Measurements from ENCODE around the gene BYSL.

BYSL gene

DNA sequence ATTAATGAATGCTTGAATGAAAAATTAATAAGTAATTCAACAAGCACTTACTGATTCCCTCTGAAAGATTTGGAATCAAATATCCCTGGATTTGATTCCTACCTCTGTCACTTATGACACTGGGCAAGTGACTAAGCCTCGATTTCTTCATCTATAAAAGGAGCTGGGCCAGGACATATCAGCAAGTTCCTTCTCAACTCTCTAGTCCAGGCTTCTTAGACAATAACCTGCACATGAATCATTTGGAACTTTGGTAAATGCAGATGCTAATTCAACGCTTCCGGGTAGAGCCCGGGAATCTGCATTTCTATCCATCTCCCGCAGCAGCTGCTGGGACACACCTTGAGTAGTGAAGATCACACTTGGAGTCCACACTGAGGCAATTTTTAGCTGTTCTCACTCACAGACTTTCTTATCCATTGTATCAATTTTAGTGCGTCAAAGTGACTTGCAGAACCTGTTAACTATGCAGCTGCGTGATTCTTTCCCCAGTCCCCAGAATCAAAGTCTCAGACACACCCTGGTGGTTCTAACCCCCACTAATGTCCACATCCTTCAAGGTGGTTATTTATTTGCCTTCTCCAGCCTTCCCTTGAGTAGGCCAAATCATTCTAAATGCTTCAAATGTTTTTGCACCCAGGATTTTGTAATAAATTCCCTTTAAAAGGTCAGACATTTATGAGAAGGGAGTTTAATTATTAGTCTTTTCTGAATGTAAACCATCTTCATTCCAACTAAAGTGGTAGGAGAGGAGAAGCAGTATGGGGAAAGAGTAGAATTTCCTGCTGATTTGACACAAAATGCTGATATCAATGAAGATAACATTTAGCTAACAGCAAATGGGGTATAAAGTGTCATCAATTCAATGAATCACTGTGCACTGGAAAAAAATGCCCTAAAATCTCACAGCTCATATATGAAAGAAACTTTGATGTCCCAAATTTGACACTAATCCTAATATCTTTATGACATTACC lies 46.3 kb downstream of the BYSL start:
- Mint-ChIP-seq H3K9me3 (no peaks in the 10 kb centered on the region), H3K27ac (peak overlapping the region; percentile 95), H3K27me3 (no peaks in the 10 kb centered on the region), H3K36me3 (ENCODE audit: low read depth) (peaks cover 8% of the 10 kb centered on the region), H3K4me3 (peak overlapping the region; percentile 57), H3K4me1 (ENCODE audit: low read depth) (peaks cover 93% of the 10 kb centered on the region)

DNA sequence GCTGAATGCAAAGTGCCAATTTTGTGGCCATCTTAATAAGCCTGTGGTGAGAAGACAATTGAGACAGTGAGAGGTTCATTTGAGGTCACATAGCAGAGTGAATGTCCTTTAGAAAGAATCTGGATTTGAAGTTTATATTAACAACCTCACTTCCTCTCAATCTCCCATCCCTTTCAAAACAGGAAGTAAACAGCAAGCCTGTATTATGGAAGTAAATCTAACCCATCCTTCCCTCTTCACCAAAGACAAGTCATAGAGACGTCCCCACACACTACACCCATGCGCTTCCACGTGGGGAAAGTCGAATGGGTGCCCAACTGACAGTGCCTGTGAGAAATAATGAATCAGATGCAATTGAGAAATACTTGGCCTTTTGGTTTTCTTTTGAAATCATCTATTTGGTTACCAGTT lies 49.1 kb downstream of the BYSL start:
- H3K36me3 Mint-ChIP-seq (ENCODE audit: low read depth), result peaks cover 4% of the 10 kb centered on the region
- H3K27me3 Mint-ChIP-seq, result no peaks in the 10 kb centered on the region
- peaks cover 94% of the 10 kb centered on the region for H3K4me1 Mint-ChIP-seq (ENCODE audit: low read depth)
- peak overlapping the region; percentile 64 for H3K4me3 Mint-ChIP-seq
- peak overlapping the region; percentile 95 for H3K27ac Mint-ChIP-seq
- no peaks in the 10 kb centered on the region for H3K9me3 Mint-ChIP-seq

DNA sequence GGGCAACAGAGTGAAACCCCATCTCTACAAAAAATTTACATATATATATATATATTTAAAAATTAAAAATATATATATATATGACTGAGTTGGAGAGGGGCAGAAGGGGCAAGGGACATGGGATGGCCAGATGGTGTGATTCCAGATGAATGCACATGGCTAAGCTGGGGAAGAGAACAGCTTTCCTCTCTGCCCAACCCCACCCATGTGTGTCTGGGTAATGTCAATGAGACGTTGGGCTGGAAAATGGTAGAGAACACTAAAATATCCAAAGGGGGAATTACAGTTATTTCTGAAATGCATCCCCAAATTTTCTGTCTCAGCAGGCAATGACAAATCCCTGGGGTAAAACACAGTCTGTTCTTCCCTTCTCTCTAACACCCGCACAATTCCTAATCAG lies 51.5 kb downstream of the BYSL start:
- no peak overlapping the region for H3K4me3 Mint-ChIP-seq
- H3K27ac Mint-ChIP-seq, result peak overlapping the region; percentile 95
- H3K36me3 Mint-ChIP-seq (ENCODE audit: low read depth), result peaks cover 4% of the 10 kb centered on the region
- H3K4me1 Mint-ChIP-seq (ENCODE audit: low read depth), result peaks cover 94% of the 10 kb centered on the region
- no peaks in the 10 kb centered on the region for H3K9me3 Mint-ChIP-seq
- H3K27me3 Mint-ChIP-seq, result no peaks in the 10 kb centered on the region

GRCh38 chr6:41974281-41974825 lies 53.1 kb downstream of the BYSL start:
- H3K4me1 Mint-ChIP-seq (ENCODE audit: low read depth), result peaks cover 88% of the 10 kb centered on the region
- peak overlapping the region; percentile 97 for H3K27ac Mint-ChIP-seq
- H3K36me3 Mint-ChIP-seq (ENCODE audit: low read depth), result peaks cover 4% of the 10 kb centered on the region
- H3K9me3 Mint-ChIP-seq, result no peaks in the 10 kb centered on the region
- no peaks in the 10 kb centered on the region for H3K27me3 Mint-ChIP-seq
- peak overlapping the region; percentile 16 for H3K4me3 Mint-ChIP-seq

- Mint-ChIP-seq H3K36me3 (ENCODE audit: low read depth) (peaks cover 4% of the 10 kb centered on the region), H3K27me3 (no peaks in the 10 kb centered on the region), H3K4me1 (ENCODE audit: low read depth) (peaks cover 86% of the 10 kb centered on the region), H3K4me3 (peak overlapping the region; percentile 56), H3K27ac (peak overlapping the region; percentile 97), H3K9me3 (no peaks in the 10 kb centered on the region)
These were observed 54.0 kb downstream of the BYSL start for GRCh38 chr6:41975276-41975675.

DNA sequence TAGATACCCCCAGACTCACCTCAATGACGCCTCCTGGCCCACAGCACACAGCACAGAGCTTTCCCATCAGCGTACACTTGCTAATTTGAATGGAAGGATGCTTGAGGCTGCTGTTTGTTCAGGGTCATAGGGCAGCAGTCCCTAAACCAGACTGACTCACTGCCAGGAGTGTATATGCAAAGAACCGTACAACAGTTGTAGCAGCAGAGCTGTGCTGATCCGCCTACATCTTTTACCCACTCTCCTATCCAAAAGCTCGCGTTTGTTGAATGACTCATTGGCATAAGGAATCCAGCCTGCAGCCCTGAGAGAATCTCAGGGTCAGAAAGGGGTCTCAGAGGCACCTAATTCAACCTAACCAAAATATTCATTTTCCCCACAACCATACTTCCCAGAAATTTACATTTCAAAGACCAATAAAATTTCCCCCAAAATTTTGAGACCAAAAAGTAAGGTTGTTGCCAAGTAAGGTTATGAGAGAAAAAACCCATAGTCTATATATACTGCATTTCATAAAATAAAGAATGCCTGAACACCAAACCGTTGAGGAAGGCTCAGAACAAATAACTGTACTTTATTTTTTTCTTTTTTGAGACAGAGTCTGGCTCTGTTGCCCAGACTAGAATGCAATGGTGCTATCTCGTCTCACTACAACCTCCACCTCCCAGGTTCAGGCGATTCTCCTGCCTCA lies 55.6 kb downstream of the BYSL start:
- Mint-ChIP-seq H3K36me3 (ENCODE audit: low read depth) (peaks cover 8% of the 10 kb centered on the region), H3K27ac (peak overlapping the region; percentile 97), H3K4me3 (peak overlapping the region; percentile 75), H3K27me3 (no peaks in the 10 kb centered on the region), H3K4me1 (ENCODE audit: low read depth) (peaks cover 80% of the 10 kb centered on the region), H3K9me3 (no peaks in the 10 kb centered on the region)

All from stimulated activated naive CD8-positive, alpha-beta T cell treated with anti-CD3 and anti-CD28 coated beads, Interleukin-15, Interleukin-2, amounts not matched to agents 100 ng/mL and 50 ng/mL, for 24 hours (primary cell).